KMS-11 (cell line): ENCODE data around the gene INPP5K.
"Not testable (repeated sequence)": the region's sequence is repeated elsewhere in the genome, so short reads cannot be mapped to it uniquely, and the experiment has no call there.

ENCODE experiments used
- H2AFZ ChIP-seq: fragments of 200-600 bp; sonication (generic); 2 replicates; pipeline ENCODE4 v1.6.1; 2016; ENCODE audit warnings: antibody characterized with exemption, mixed run types, low read depth
- H3K27ac ChIP-seq: fragments of 200-600 bp; sonication (generic); 2 replicates; pipeline ENCODE4 v1.6.1; 2016; ENCODE audit warnings: mild to moderate bottlenecking, mixed run types
- H3K27me3 ChIP-seq: fragments of 200-600 bp; sonication (generic); 2 replicates; pipeline ENCODE4 v1.6.1; 2017; ENCODE audit warnings: mild to moderate bottlenecking, low read depth, mixed run types, moderate library complexity; ENCODE audit not compliant: insufficient read depth
- H3K36me3 ChIP-seq: fragments of 200-600 bp; sonication (generic); 2 replicates; pipeline ENCODE4 v1.6.1; 2017; ENCODE audit warnings: mild to moderate bottlenecking, mixed run types; ENCODE audit not compliant: insufficient read depth
- H3K4me1 ChIP-seq: fragments of 200-600 bp; sonication (generic); 2 replicates; pipeline ENCODE4 v1.6.1; 2016; ENCODE audit warnings: mild to moderate bottlenecking, low read depth, mixed run types; ENCODE audit not compliant: poor library complexity, severe bottlenecking
- H3K4me2 ChIP-seq: fragments of 200-600 bp; sonication (generic); 2 replicates; pipeline ENCODE4 v1.7.0; 2016; ENCODE audit warnings: mild to moderate bottlenecking, mixed run types
- H3K4me3 ChIP-seq: fragments of 200-600 bp; sonication (generic); IDR thresholded peaks from 2 replicates; pipeline ENCODE4 v1.6.1; 2017; ENCODE audit warnings: low read depth, low read length, mixed read lengths; ENCODE audit not compliant: insufficient read depth
- H3K79me2 ChIP-seq: fragments of 200-600 bp; sonication (generic); 2 replicates; pipeline ENCODE4 v1.6.1; 2016; ENCODE audit warnings: low read depth, mixed run types; ENCODE audit not compliant: insufficient read depth
- H3K9ac ChIP-seq: fragments of 200-600 bp; sonication (generic); 2 replicates; pipeline ENCODE4 v1.6.1; 2016; ENCODE audit warnings: mild to moderate bottlenecking, mixed run types
- H4K20me1 ChIP-seq: fragments of 200-600 bp; sonication (generic); 2 replicates; pipeline ENCODE4 v1.6.1; 2016; ENCODE audit warnings: mild to moderate bottlenecking, mixed run types; ENCODE audit not compliant: insufficient read depth
- CTCF ChIP-seq: fragments of 200-600 bp; sonication (generic); conservative IDR thresholded peaks from 2 replicates; pipeline ENCODE4 v1.6.1; 2017; ENCODE audit warnings: low read depth, mild to moderate bottlenecking, antibody characterized with exemption, low read length, moderate library complexity, mixed read lengths

The INPP5K gene

DNA sequence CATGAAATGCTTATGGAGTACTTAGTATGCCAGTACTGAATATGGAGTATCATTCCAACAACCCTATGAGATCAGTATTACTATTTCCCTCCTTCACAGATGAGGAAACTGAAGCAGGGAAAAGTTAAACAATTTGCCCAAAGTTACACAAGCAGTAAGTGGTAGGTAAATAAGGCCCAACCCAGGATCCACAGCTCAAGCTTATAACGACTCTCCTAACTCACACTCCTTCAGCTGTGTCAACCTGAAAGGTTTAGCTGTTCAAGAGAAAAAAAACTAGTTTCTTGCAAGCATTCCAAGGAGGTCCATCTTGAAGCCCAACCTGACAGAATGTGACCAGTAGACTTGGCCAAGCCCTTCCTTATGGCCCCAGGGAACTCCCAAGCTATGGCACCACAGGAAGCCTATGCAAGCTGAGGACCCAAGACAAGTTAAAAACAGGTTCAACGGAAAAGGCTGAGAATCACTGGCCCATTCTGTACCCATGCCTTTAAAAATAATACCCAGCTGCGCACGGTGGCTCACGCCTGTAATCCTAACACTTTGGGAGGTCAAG, 66.9 kb downstream of the INPP5K start:
- no peak for TF ChIP-seq CTCF
- Histone ChIP-seq H3K4me1 (peaks cover 9% of the 10 kb centered on the region), H3K4me2 (no peak overlapping the region), H3K36me3 (no peaks in the 10 kb centered on the region), H3K9ac (no peak overlapping the region), H3K27me3 (no peaks in the 10 kb centered on the region), H4K20me1 (no peaks in the 10 kb centered on the region), H3K79me2 (peaks cover 89% of the 10 kb centered on the region), H3K4me3 (no peak overlapping the region), H2AFZ (no peak overlapping the region), H3K27ac (no peak overlapping the region)

DNA sequence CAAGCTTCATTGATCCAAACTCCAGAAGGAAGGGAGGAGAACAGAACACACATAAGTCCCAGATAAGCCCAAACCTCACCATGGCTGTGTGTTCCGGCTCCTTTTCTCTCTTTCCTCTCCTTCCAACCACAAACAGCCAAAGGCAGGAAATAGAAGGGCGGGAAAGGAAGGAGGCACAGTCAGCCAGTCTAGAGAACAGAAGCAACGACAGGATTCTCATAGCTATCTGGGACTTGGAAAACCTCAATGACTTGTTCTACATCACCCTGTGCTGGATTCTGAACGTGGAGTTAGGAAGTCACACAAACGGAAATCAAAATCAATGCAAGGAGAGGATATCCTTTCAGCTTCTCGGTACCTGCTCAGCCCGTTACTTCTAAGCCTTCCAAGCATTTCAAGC, 69.4 kb downstream of the INPP5K start:
- no peaks in the 10 kb centered on the region for H3K27me3 ChIP-seq
- no peaks in the 10 kb centered on the region for H4K20me1 ChIP-seq

GRCh38 chr17:1446201-1446600, 70.2 kb downstream of the INPP5K start:
- H3K4me3 ChIP-seq, result no peak overlapping the region
- no peaks in the 10 kb centered on the region for H3K27me3 ChIP-seq
- TF ChIP-seq CTCF, result no peak
- H2AFZ ChIP-seq, result no peak overlapping the region
- H3K36me3 ChIP-seq, result no peaks in the 10 kb centered on the region
- H3K9ac ChIP-seq, result no peak overlapping the region
- H3K79me2 ChIP-seq, result peaks cover 59% of the 10 kb centered on the region
- H4K20me1 ChIP-seq, result no peaks in the 10 kb centered on the region
- H3K27ac ChIP-seq, result no peak overlapping the region
- no peak overlapping the region for H3K4me2 ChIP-seq
- no peaks in the 10 kb centered on the region for H3K4me1 ChIP-seq

More for the DNA sequence above, 69.4 kb downstream of the INPP5K start:
- Histone ChIP-seq H3K4me3 (no peak overlapping the region), H3K4me1 (no peaks in the 10 kb centered on the region), H3K36me3 (no peaks in the 10 kb centered on the region), H3K4me2 (no peak overlapping the region), H3K27ac (no peak overlapping the region), H3K79me2 (peaks cover 65% of the 10 kb centered on the region), H3K9ac (no peak overlapping the region), H2AFZ (no peak overlapping the region)
- TF ChIP-seq CTCF, result no peak

- not testable (repeated sequence) for H3K4me1 ChIP-seq, H3K27ac ChIP-seq, H3K27me3 ChIP-seq, H4K20me1 ChIP-seq, H3K4me3 ChIP-seq, H3K9ac ChIP-seq, H3K4me2 ChIP-seq, H2AFZ ChIP-seq, H3K36me3 ChIP-seq
- peaks cover 60% of the 10 kb centered on the region for H3K79me2 ChIP-seq
Observed at GRCh38 chr17:1445695-1446094, 70.7 kb downstream of the INPP5K start.
